Testis (tissue), 3 donors: Measurements from ENCODE around the gene TRIM72. TPM values are rescaled to one million over a fixed set of nuclear protein-coding genes. Genes with fewer than 3 reads are reported as not detected.

ENCODE experiments used
- DNase-seq: peaks from one replicate; pipeline ENCODE4 v3.0.0-alpha.2; 2019
- H3K27ac ChIP-seq, 2 donors: fragments of 200-600 bp; sonication (generic); one replicate each; pipeline ENCODE4 v1.5.1; 2019
- H3K27me3 ChIP-seq: fragments of 200-600 bp; sonication (generic); one replicate; pipeline ENCODE4 v1.5.1; 2019
- H3K36me3 ChIP-seq: fragments of 200-600 bp; sonication (generic); one replicate; pipeline ENCODE4 v1.5.1; 2017; ENCODE audit warnings: low read depth; ENCODE audit errors: missing control alignments
- H3K4me1 ChIP-seq: fragments of 200-600 bp; sonication (generic); one replicate; pipeline ENCODE4 v1.5.1; 2019
- H3K4me3 ChIP-seq, 2 donors: fragments of 200-600 bp; sonication (generic); one replicate each; pipeline ENCODE4 v1.5.1; 2017 to 2019
- H3K9me3 ChIP-seq: fragments of 200-600 bp; sonication (generic); one replicate; pipeline ENCODE4 v1.5.1; 2017
- POLR2A ChIP-seq: fragments of 450-650 bp; IDR thresholded peaks from one replicate; pipeline ENCODE4 v1.6.1; 2017; ENCODE audit warnings: antibody characterized with exemption, mild to moderate bottlenecking, moderate library complexity
- WGBS, 2 donors: methylation state at CpG; one replicate each; pipeline ENCODE4 v1.1.5; 2018; 5-methylcytosine and 5-hydroxymethylcytosine counted together
- intact Hi-C: fragments of 100-400 bp; cut with DNase I; formaldehyde crosslinking; loops from one replicate; pipeline ENCODE4 v1.15.1; 2023; ENCODE audit warnings: low total_unique reads
- polyA plus RNA-seq: library from polyadenylated mRNA; stranded (reverse); fragments of 350-450 nt; fragmentation: Illumina TruSeq; extraction: RNeasy Lipid Tissue Mini Kit (QIAGEN cat#74804); gene quantifications from one replicate; pipeline ENCODE4 v1.2.3, GENCODE V29; 2014; ENCODE audit warnings: low read depth, low replicate concordance; ENCODE audit not compliant: insufficient read depth
- total RNA-seq, 2 donors: library from RNA; depleted of rRNA; stranded (reverse); fragments of >200 nt; gene quantifications; one replicate each; pipeline ENCODE4 v1.2.3, GENCODE V29; 2016
- TF ChIP-seq, protein P1 (sequence below), 3 experiments: fragments of 450-650 bp in 2 of 3; fragments of 200-600 bp in 1 of 3; sonication (generic) in 1 of 3; IDR thresholded peaks; one replicate each; pipeline ENCODE4 v1.5.1; 2016 to 2019; ENCODE audit warnings: antibody characterized with exemption in 3 of 3, mild to moderate bottlenecking in 2 of 3, moderate library complexity in 1 of 3

TRIM72 gene
- total and polyA plus RNA-seq, 3 donors from 2014 or later: 0.50 to 0.58 (median 0.55) TPM

DNA sequence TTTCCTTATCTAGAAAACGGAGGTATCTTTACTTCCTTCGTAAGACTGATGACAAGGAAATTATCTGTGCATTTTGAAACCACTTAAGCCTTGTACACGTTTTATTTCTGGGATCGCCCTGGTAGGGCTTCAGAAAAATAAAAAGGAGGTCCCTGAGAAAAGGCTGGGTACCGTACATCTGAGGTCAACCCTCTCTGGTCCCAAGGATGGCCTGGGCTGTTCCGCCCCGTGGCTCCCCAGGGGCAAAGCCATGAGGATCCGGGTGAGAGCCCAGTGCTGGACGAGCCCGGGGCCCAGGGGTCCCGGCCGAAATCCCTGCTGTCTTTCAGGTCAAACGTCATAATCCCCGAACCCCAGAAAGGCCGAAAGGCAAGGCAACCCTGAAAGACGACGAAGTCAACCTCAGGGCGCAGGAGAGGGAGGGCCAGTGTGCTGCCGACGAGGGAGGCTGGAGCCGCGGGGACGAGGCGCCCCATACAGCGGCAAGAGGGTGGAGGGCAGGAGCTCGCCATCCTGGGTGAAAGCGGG lies 34.6 kb upstream of the TRIM72 start:
- 1 to 2% methylated on average over 25 to 27 of the region's 27 CpGs for WGBS, 2 donors
- intact Hi-C loops: no loop called here
- H3K27me3 ChIP-seq: no peaks in the 10 kb centered on the region
- H3K4me1 ChIP-seq: peaks cover 29% of the 10 kb centered on the region
- TF ChIP-seq POLR2A: no peak
- TF ChIP-seq, protein P1, sequence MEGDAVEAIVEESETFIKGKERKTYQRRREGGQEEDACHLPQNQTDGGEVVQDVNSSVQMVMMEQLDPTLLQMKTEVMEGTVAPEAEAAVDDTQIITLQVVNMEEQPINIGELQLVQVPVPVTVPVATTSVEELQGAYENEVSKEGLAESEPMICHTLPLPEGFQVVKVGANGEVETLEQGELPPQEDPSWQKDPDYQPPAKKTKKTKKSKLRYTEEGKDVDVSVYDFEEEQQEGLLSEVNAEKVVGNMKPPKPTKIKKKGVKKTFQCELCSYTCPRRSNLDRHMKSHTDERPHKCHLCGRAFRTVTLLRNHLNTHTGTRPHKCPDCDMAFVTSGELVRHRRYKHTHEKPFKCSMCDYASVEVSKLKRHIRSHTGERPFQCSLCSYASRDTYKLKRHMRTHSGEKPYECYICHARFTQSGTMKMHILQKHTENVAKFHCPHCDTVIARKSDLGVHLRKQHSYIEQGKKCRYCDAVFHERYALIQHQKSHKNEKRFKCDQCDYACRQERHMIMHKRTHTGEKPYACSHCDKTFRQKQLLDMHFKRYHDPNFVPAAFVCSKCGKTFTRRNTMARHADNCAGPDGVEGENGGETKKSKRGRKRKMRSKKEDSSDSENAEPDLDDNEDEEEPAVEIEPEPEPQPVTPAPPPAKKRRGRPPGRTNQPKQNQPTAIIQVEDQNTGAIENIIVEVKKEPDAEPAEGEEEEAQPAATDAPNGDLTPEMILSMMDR (IDR thresholded peaks at IDR 0.05): no peak
- DNase-seq: no peak
- H3K4me3 ChIP-seq: peak overlapping the region; percentile 78 to 94
- H3K36me3 ChIP-seq: no peaks in the 10 kb centered on the region
- H3K9me3 ChIP-seq: no peaks in the 10 kb centered on the region
- peak overlapping the region; percentile 96 to 97 for H3K27ac ChIP-seq

DNA sequence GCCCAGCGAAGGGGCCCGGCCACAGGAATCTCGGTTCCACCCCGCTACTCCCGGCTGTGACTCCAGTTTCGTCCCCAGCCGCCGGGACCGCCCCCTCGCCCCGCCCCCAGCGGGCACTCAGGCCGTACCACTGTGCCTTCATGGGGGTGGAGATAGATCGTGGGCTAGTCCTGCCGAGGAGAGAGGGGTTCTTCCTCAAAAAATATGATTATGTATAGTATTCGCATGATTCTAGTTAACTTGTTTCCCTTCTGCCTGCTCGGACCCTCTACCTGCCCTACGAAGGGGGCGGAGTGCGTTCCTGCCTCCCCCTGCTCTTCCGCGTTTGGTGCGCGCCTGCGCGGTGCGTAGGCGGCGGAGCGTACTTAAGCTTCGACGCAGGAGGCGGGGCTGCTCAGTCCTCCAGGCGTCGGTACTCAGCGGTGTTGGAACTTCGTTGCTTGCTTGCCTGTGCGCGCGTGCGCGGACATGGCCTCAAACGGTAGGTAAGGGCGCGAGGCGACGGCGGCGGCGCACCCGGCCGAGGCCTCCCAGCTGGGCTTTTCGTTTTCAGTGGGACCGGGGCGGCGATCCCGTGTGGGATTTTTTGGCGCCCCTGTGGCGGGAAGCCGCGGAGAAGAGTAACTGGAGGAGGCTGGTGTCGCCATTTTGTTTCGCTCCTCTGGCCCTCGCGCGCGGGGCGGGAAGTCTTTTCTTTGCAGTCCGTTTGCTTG lies 34.0 kb upstream of the TRIM72 start, which contains the start of gene FUS:
Gene FUS, plus strand, starts transcription at position 393 of the 713 bp plus-strand sequence. Its CDS starts 76 bp downstream, at position 469.
- Histone ChIP-seq H3K27ac (peak within 1 kb of the TSS; percentile 96 to 97), H3K36me3 (no peaks in the 10 kb centered on the region), H3K4me3 (peak within 1 kb of the TSS; percentile 78 to 94), H3K9me3 (no peaks in the 10 kb centered on the region), H3K27me3 (no peaks in the 10 kb centered on the region), H3K4me1 (peaks cover 29% of the 10 kb centered on the region)
- 1% methylated on average over 36 to 65 of the region's 69 CpGs for whole genome bisulfite sequencing, 2 donors
- TF ChIP-seq POLR2A: peak; percentile 85
- TF ChIP-seq, protein P1 (IDR thresholded peaks at IDR 0.05): peak in 2 of 3 experiments; percentile 18 to 20
- peak; percentile 95 for DNase-seq
- intact Hi-C loops: loop anchor here (10.0 kb wide), 1 partner anchor 695 kb away; the partner anchor contains the start of gene ZNF267

DNA sequence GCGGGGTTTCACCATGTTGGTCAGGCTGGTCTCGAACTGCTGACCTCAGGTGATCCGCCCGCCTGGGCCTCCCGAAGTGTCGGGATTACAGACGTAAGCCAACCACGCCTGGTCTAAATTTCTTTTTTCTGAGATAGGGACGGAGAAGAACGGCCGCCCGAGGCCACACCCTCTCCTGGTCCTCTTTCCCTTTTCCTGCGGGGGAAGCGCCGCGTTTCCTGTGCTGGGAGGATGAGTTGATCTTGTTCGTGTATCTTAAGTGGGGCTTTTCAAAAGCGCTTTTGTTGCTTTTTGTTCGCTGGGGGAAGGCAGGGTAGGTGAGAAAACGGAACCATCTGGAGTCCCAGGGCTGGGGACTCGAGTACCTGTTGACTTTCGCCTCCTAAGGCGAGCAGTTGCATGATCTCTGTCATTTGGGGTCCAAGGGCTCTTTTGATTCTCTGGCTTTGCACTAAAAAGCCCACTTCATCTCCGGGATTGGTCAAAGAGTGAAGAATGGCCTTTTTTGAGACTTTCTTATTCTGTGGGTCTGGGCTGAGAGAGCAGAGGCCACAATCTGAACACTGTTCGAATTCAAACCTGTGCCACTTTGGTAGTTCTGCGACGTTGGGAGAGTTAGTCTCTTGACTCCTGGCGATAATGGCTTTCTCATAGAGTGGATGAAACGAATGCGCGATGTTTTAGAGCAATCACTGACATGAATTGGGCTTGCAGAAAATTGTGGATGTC lies 32.7 kb upstream of the TRIM72 start:
- peaks cover 29% of the 10 kb centered on the region for H3K4me1 ChIP-seq
- no peak for TF ChIP-seq POLR2A
- TF ChIP-seq, protein P1 (IDR thresholded peaks at IDR 0.05): no peak
- 4 to 7% methylated on average over 31 of the region's 31 CpGs for WGBS, 2 donors

GRCh38 chr16:31182391-31182790 lies 31.5 kb upstream of the TRIM72 start:
- WGBS, 2 donors: 9 to 14% methylated on average over 7 of the region's 7 CpGs
- H3K4me3 ChIP-seq: peak overlapping the region in 1 of 2 donors; percentile 94
- peaks cover 29% of the 10 kb centered on the region for H3K4me1 ChIP-seq
- no peaks in the 10 kb centered on the region for H3K27me3 ChIP-seq
- no peak for TF ChIP-seq POLR2A
- TF ChIP-seq, protein P1 (IDR thresholded peaks at IDR 0.05): no peak
- peaks cover 3% of the 10 kb centered on the region for H3K36me3 ChIP-seq
- intact Hi-C loops: loop anchor here (10.0 kb wide), 1 partner anchor 692 kb away; the partner anchor contains the start of gene ZNF267
- no peak overlapping the region for H3K27ac ChIP-seq
- H3K9me3 ChIP-seq: no peaks in the 10 kb centered on the region
- DNase-seq: no peak

More for the DNA sequence above, 32.7 kb upstream of the TRIM72 start:
- intact Hi-C loops: loop anchor here (10.0 kb wide), 1 partner anchor 694 kb away; the partner anchor contains the start of gene ZNF267
- Histone ChIP-seq H3K36me3 (no peaks in the 10 kb centered on the region), H3K27me3 (no peaks in the 10 kb centered on the region), H3K4me3 (peak overlapping the region; percentile 78 to 94), H3K9me3 (no peaks in the 10 kb centered on the region), H3K27ac (peak overlapping the region; percentile 96 to 97)
- peak; percentile 55 for DNase-seq
